Measurements from ENCODE around the gene INHBE.
A peak's percentile ranks its signal among the peaks of the same experiment; 100 is the strongest.
"Not testable (repeated sequence)": the region's sequence is repeated elsewhere in the genome, so short reads cannot be mapped to it uniquely, and the experiment has no call there.

The INHBE gene

DNA sequence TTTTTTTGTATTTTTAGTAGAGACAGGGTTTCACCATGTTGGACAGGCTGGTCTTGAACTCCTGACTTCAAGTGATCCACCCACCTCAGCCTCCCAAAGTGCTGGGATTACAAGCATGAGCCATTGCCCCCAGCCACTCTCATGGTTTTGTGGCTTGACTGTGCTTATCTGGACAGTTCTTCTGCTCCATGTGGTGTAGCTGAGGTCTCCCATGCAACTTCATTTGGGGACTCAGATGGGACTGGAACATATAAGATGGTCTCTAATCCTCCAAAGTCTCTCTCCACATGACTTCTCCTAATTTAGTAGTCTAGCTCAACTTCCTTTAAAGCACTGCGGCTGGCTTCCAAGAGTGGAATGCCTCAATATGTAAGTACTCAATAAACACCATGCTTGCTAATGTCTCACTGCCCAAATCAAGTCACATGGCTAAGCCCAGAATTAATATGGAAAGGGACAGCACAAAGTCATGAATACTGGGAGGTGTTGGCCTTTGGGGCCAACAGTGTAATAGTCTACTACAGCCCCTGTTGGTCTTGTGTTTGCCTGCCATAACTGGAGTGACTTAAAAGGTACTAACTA is 13.2 kb upstream of the INHBE start:
- DNase-seq, result no peak

DNA sequence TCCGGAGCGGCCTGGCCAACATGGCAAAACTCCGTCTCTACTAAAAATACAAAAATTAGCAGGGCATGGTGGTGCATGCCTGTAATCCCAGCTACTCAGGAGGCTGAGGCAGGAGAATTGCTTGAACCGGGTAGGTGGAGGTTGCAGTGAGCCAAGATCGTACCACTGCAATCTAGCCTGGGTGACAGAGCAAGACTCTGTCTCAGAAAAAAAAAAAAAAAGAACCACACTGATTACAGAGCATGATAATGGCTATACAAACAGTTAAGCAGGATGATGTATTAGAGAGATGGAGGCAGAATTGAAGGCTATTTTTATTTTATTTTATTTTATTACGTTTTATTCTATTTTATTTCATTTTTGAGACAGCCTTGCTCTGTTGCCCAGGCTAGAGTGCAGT is 10.8 kb upstream of the INHBE start:
- not testable (repeated sequence) for DNase-seq

DNA sequence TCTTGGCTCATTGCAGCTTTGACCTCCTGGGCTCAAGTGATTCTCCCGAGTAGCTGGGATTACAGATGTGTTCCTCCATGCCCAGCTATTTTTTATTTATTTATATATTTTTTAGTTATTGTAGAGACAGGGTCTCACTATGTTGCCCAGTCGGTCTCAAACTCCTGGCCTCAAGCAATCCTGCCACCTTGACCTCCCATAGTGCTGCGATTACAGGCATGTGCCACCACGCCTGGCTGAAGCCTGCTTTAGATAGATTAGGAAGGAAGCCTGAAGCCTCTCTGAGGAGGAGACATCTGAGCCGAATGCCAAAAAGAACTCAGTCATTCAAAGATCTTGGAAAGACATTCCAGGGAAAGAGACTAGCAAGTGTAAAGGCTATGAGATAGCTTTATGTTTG is 10.4 kb upstream of the INHBE start:
- DNase-seq, result no peak

DNA sequence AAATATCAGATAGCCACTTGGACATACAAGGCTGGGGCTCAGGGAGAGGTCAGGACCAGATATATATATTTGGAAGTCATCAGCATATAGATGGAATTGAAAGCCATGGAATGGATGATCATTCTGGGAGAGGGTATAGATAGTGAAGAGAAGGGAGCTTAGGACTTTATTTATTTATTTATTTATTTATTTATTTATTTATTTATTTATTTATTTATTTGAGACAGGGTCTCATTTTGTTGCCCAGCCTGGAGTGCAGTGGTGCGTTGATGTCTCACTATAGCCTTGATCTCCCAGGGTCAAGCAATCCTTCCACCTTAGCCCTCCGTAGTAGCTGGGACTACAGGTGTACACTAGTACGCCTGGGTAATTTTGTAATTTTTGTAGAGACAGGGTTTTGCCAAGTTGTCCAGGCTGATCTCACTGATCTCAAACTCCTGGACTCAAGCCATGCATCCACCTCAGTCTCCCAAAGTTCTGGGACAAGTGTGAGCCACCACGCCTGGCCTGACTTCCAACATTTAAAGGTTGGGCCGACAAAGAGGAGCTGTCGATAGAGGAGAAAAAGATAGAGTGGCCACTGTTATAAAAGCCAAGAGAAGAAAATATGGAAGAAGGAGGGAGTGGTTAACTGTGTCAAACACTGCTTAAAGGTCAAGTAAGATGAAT is 8.7 kb upstream of the INHBE start:
- DNase-seq, result no peak

DNA sequence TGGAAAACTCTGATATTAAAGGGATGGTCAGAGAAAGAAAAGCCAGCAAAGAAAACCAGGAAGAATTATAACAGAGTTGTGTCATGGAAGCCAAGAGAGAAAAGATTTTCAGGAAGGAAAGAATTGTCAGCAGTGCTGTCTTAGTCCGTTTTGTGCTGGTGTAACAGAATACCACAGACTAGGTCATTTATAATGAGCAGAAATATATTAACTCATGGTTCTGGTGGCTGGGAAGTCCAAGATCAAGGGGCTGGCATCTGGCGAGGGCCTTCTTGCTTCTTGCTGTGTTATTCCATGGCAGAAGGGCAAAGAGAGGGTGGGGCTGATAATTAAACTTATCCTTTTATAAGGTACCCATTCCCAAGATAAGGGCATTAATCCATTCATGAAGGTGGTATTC is 6.4 kb upstream of the INHBE start:
- DNase-seq, result no peak

DNA sequence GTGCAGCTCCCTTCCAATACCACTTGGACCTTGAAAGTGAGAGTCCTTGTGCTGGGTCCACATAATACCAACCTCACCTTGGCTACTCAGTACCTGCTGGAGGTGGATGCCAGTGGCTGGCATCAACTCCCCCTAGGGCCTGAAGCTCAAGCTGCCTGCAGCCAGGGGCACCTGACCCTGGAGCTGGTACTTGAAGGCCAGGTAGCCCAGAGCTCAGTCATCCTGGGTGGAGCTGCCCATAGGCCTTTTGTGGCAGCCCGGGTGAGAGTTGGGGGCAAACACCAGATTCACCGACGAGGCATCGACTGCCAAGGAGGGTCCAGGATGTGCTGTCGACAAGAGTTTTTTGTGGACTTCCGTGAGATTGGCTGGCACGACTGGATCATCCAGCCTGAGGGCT is 5.7 kb upstream of the INHBE start:
- no peak for DNase-seq

DNA sequence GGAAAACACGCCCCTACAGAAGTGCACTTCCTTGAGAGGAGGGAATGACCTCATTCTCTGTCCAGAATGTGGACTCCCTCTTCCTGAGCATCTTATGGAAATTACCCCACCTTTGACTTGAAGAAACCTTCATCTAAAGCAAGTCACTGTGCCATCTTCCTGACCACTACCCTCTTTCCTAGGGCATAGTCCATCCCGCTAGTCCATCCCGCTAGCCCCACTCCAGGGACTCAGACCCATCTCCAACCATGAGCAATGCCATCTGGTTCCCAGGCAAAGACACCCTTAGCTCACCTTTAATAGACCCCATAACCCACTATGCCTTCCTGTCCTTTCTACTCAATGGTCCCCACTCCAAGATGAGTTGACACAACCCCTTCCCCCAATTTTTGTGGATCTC is 5.0 kb upstream of the INHBE start:
- no peak for DNase-seq

DNA sequence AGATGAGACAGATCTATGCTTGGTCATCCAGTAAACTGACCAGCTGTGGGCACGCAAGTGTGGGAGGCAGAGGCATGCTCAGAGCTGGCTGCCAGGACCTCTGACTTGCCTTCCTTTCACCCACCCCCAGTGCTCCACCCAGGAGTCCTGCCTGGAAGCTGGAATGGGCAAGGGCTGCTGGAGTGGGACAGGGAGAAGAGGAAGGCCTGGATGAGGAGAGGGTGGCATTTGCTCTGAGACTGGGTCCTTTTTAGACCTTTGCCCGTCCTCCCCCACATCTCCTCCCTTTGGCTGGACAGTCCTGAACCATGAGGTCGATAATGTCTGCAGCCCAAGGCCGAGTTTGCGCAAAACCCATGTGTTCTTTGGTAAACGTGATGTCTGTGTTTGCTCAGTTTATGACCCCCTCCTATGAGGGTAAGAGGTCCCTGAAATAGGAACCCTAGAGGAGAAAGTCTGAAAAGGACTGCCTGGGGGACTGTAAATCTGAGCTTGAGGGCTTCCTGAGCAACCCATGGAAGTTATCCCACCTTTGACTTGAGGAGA is 3.8 kb upstream of the INHBE start:
- no peak for DNase-seq

DNA sequence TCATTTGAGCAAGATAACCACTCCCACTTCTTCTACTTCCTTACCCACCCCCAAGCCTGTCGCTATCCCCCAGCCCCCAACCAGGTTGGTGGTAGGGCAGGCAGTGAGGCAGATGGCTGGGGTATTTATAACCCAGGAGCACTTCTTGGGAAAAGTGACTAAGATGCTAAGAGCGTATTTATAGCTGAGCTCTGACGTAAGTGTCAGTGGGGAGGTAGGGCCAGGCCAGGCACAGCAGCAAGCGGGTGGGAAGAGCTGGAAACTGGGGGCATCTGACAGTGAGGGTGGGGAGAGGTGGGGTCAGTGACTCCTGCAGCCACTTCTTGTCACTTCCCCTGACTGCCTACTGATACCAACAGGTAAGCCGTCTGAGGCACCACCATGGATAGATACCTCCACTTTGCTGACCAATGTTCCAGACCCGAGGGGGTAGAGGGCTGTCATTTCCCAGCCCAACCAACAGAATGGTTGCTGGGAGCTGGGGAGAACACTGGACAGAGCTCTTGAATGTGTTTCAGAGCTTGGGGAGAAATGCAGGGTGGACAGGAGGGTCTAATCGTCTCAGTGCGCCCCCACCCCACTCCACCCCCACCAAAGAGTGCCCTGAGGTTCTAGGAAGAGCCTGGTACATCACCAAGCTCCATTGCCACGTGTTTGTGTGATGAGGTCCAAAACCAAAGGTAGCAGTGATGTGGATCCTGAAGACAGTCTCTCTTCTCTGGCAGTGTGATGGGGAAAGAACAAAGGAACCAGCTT is 2.7 kb upstream of the INHBE start:
- no peak for DNase-seq

DNA sequence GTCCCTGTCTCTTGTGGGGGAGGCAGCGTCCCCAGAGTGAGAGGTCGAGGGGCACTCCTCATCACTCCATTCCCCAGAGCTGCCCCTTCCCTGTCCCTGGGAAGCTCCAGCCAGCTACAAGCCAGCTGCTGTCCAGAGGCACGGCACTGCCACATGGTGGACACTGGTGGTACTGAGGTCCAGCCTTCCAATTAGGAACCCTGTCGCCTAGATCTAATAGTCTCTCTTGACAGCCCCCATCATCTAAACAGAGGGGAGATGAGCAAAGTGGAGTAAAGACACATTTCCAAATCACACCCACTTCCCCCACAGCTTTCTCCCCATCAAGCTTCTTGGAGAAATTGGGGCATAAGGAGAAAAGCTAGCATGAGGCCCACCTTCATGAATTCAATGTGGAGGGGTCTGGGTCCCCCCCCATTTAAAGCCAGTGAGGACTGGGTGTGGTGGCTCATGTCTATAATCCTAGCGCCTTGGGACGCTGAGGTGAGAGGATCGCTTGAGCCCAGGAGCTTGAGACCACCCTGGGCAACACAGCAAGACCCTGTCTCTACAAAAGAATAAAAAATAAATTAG is 2.1 kb upstream of the INHBE start:
- peak; percentile 52 for DNase-seq

DNA sequence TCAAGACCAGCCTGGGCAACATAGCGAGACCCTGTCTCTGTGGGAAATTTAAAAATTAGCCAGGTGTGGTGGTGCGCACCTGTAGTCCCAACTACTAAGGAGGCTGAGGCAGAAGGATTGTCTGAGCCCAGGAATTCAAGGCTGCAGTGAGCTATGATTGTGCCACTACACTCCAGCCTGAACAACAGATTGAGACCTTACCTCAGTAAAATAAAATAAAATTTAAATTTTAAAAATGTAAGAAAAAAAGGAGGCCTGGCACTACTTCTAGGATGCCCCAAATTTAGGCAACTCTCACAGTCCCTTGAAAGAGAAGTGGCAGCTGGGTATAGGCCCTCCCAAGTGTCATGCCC is 918 bp upstream of the INHBE start:
- DNase-seq, result no peak

DNA sequence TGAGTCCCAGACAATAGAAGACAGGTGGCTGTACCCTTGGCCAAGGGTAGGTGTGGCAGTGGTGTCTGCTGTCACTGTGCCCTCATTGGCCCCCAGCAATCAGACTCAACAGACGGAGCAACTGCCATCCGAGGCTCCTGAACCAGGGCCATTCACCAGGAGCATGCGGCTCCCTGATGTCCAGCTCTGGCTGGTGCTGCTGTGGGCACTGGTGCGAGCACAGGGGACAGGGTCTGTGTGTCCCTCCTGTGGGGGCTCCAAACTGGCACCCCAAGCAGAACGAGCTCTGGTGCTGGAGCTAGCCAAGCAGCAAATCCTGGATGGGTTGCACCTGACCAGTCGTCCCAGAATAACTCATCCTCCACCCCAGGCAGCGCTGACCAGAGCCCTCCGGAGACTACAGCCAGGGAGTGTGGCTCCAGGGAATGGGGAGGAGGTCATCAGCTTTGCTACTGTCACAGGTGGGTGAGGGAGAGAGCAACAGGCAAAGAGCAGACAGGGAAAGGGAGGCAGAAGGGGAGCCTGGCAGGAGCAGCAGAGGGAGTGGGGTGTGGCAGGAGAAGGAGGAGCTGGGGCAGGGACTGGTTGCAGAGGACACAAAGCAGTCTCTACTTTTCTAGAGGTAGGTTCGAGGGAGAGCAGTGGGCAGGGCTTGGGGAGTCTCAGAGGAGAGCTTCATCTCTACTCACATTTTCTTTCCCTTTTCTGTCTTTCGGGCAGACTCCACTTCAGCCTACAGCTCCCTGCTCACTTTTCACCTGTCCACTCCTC is 452 bp downstream of the INHBE start:
- DNase-seq, result no peak

DNA sequence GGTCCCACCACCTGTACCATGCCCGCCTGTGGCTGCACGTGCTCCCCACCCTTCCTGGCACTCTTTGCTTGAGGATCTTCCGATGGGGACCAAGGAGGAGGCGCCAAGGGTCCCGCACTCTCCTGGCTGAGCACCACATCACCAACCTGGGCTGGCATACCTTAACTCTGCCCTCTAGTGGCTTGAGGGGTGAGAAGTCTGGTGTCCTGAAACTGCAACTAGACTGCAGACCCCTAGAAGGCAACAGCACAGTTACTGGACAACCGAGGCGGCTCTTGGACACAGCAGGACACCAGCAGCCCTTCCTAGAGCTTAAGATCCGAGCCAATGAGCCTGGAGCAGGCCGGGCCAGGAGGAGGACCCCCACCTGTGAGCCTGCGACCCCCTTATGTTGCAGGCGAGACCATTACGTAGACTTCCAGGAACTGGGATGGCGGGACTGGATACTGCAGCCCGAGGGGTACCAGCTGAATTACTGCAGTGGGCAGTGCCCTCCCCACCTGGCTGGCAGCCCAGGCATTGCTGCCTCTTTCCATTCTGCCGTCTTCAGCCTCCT is 1.1 kb downstream of the INHBE start:
- DNase-seq, result no peak

DNA sequence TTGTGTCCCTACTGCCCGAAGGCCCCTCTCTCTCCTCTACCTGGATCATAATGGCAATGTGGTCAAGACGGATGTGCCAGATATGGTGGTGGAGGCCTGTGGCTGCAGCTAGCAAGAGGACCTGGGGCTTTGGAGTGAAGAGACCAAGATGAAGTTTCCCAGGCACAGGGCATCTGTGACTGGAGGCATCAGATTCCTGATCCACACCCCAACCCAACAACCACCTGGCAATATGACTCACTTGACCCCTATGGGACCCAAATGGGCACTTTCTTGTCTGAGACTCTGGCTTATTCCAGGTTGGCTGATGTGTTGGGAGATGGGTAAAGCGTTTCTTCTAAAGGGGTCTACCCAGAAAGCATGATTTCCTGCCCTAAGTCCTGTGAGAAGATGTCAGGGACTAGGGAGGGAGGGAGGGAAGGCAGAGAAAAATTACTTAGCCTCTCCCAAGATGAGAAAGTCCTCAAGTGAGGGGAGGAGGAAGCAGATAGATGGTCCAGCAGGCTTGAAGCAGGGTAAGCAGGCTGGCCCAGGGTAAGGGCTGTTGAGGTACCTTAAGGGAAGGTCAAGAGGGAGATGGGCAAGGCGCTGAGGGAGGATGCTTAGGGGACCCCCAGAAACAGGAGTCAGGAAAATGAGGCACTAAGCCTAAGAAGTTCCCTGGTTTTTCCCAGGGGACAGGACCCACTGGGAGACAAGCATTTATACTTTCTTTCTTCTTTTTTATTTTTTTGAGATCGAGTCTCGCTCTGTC is 1.8 kb downstream of the INHBE start:
- no peak for DNase-seq

DNA sequence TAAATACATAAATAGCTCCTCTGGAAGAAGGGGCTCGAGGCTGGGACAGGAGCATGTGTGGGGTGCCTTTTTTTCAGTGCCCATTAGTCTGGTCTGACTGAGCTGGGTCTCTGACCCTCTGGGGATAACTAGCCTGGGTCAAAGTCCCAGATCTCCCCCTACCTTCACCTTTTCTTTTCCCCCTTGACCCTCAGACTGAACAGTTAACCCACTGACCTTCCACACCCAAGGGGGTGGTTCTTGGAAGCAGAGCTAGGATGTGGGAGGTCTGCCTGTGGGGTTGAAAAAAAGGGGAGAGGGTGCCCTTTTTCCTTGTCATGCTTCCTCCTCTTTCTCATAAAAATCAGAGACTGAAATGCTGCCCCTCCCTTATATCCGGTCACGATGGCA is 3.6 kb downstream of the INHBE start:
- no peak for DNase-seq

DNA sequence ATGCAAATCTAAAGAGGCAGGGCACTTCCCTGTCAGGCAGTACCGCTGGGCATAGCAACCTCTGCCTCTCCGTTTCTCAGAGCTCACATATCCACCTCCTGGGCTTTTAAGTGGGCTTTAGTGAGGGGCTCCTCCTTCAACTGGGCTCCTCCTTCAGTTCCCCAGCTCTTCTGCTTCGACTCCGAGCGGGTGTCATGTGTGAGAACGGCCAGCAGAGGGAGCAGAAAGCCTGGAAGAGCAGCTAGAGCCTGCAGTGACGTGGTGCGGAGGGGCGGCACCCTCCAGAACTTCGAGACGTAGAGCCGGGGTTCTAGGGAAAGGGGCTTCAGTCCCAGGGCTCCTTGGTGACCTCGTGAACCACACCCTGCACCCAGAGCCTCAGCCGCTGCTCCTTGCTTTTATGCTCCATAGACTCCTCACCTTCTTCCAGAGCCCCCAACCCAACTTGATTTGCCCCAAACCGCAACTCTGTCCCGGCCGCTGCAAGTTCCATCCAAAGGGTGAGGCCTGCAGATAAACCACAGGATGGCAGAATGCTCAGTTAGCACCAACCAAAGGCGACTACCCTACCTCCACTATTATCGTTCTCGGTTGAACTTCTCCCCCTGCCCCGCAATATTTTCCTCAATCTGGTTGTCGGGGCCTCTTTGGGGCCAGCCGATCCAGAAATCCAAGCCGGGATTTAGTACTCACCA is 4.1 kb downstream of the INHBE start:
- DNase-seq, result peak; percentile 91

DNA sequence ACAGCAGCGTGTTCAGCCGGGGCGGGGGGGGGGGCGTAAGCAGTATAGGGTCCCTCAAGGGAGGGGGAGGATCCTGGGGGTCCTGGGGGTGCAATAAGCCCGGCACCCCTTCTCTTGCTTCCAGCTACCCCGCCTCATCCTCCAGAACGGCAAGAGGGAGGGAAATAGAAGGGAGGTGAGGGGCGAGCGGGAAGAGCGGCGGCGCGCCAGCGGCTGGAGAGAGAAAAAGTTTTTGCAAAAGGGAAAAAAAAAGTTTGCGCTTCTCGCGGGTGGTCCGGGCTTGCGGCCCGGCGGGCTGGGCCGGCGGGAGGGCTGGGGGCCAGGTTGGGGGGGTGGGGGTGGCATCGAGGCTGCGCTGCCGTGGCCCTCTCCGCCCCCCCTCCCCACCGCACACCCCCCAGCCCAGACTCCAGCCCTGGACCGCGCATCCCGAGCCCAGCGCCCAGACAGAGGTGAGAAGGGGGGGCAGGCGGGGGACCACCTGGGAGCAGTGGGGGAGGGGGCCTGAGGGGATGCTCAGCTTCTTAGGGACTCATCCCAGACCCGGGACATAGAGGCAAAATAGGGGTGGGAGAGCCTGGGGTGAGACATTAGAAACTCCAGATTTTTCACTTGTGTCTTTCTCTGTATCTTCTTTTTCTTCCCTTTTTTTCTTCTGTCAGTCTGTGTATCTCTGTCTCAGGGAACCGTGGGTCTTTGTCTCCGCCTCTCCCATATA is 4.8 kb downstream of the INHBE start, which contains the start of gene GLI1:
TSS of gene GLI1 (plus strand) at position 36 of the 718 bp plus-strand sequence. CDS start 3,907 bp downstream, outside the sequence.
- DNase-seq, result no peak

DNA sequence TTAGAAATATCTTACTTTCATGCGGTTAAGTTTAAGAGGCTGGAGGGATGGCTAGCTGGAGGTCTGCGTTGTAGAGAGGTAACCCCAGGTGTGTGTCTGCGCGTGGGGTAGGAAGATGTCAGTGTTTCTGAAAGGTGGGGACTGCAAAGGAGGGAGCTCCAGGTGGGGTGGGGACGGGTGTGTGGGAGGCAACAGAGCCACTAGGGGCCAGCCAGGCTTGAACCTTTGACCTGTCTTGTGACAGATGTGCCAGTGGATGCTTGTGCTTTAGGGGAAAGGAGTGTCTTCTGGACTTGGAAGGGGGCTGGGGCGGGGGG is 5.3 kb downstream of the INHBE start:
- no peak for DNase-seq

DNA sequence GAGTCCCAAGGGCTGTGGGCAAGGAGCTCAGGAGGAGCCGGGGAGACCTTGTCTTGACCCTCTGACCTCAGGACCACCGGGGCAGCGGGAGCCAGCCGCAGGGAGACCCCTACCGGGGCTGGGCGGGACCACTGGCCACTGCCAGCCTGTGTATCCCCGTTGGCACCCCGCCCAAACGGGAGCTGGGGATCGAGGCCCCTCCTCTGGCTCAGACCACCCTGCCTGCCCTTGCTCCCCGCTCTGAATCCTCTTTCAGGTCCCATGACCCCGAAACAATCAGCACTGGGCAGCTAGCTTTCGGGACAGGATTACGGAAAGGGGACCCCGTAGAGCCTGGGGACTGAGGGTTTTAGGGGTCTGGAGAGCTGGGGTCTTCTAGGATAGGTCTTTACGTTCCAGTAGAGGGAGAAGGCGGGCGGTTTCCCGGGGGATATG is 5.8 kb downstream of the INHBE start:
- DNase-seq, result no peak

DNA sequence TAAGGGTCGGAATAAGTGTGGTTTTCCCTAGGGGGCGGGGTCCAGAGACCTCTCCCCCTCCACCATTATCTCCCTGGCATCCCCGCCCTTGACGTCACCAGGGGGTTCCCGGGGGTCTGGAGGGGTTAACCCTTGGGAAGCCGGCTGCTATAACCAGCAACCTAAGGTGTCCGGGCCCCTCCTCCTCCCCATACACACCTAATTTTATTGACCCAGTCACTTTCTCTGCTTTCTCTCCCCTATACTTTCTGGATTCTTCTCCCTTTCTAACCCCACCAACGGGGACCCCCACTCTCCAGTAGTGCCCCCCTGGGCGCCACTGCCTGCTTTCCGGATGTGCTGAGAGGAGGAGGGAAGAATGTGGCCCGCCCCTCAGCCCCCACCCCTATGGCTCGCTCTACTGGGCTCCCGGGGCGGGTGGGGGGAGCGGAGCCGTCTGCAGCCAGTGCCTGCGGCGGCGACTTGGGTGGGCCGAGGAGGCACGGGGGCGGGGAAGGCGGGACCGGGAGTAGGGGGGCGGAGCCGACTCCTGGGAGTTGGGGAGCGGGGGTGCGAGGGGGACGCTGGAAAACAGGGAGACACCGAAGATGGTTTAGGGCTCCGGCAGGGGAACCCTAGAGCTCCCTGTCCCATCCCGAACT is 6.3 kb downstream of the INHBE start:
- no peak for DNase-seq

All from stimulated activated CD4-positive, alpha-beta T cell treated with anti-CD3 and anti-CD28 coated beads, Interleukin-12 subunit alpha, Interleukin-12 subunit beta, amount 100 ng/mL, for 4 hours (primary cell).